ES-I3 (cell line): ENCODE measurements around the gene GPC4.
A peak's percentile ranks its signal among the peaks of the same experiment; 100 is the strongest.

Experiments
- H3K36me3 ChIP-seq: 2 replicates; pipeline ENCODE4 v1.6.1; 2013; ENCODE audit warnings: mild to moderate bottlenecking, low read length, control low read depth, moderate library complexity; ENCODE audit not compliant: insufficient read depth
- H3K4me1 ChIP-seq: 2 replicates; pipeline ENCODE4 v1.6.1; 2013; ENCODE audit warnings: mild to moderate bottlenecking, control low read depth, low read length; ENCODE audit not compliant: insufficient read depth
- H3K9ac ChIP-seq: 2 replicates; pipeline ENCODE4 v1.6.1; 2013; ENCODE audit warnings: low read depth, mild to moderate bottlenecking, low read length, moderate library complexity
- H3K9me3 ChIP-seq: 2 replicates; pipeline ENCODE4 v1.6.1; 2013; ENCODE audit warnings: mild to moderate bottlenecking, low read length, moderate library complexity; ENCODE audit not compliant: control insufficient read depth, insufficient read depth

Gene GPC4

DNA sequence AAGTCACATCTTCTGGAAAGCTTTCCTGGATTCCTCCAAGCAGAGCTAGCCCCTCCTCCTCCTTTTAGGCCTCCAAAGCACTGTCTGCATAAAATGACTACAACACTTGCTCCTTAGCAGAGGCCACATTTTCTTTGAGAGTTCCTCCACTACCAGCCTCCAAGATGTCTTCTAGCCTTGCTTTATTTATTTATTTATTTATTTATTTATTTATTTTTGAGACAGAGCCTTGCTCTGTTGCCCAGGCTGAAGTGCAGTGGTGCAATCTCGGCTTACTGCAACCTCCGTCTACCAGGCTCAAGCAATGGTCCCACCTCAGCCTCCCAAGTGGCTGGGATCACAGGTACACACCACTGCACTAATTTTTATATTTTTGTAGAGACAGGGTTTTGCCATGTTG lies 4.6 kb upstream of the GPC4 start:
- no peaks in the 10 kb centered on the region for H3K36me3 ChIP-seq
- H3K9me3 ChIP-seq, result no peaks in the 10 kb centered on the region
- no peak overlapping the region for H3K9ac ChIP-seq
- H3K4me1 ChIP-seq, result peaks cover 32% of the 10 kb centered on the region

DNA sequence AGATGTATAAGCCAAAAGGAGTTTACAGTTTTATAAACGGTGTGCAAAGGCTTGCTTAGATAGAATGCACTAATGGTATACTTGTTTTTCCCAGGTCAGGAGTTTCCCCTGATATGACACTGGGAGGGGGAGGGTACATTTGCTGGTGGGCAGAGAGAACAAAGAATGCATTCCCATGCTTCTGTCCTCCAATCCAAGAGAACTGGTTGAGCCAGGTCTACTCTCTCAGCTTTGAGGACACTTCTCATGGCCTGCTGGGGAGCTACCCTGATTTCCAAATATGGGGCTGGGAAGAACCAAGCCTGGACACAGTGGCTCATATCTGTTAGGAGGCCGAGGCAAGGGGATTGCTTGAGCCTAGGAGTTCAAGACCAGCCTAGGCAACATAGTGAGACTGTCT lies 3.3 kb upstream of the GPC4 start:
- H3K9me3 ChIP-seq, result no peaks in the 10 kb centered on the region
- no peaks in the 10 kb centered on the region for H3K36me3 ChIP-seq
- peaks cover 28% of the 10 kb centered on the region for H3K4me1 ChIP-seq
- no peak overlapping the region for H3K9ac ChIP-seq

GRCh38 chrX:133417364-133417763 lies 2.1 kb upstream of the GPC4 start:
- H3K9me3 ChIP-seq, result no peaks in the 10 kb centered on the region
- no peaks in the 10 kb centered on the region for H3K36me3 ChIP-seq
- no peak overlapping the region; the same call in 1 of the 2 replicates for H3K9ac ChIP-seq

DNA sequence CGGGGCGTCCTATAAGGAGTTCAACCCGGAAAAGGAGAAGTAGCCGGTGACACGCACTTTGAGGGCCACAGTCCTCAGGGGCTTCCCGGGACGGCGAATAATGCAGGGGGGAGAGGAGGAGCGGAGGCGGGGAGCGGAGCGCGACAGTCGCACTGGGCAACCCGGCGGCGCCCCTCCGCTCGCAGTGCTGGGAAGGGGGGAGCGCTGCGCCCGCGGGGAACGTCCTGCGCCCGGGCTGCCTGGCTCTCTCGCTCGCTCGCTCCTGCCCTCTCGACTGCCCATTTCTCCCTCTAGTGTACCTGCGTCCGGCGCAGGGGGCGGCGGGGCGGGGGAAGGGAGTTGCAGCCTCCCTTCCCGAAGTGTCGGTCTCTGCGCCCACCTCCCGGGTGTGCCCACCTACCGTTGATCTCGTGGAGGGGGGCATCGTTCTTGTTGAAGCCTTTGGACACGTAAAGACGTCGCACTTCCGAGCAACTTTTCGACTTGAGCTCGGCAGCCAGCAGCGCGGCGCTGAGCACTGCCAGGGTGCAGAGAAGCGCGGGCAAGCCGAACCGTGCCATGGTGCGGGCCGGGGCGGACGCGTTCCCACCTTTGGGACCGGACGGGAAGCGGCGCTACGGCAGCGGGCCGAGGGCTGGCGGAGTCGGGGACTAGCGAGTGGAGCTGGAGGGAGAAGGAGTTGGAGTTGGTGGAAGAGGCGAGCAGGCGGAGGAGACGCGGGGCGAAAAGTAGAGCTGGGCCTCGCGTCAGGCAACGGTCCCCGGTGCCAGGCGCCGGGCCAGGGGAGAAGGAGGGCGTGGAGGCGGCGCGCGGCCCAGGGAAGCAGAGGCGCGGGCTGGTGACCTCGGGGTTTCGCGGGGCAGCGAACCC lies 648 bp downstream of the GPC4 start:
- no peaks in the 10 kb centered on the region for H3K9me3 ChIP-seq
- H3K4me1 ChIP-seq, result peaks cover 43% of the 10 kb centered on the region
- H3K9ac ChIP-seq, result peak overlapping the region; percentile 90

More at GRCh38 chrX:133417364-133417763, 2.1 kb upstream of the GPC4 start:
- H3K4me1 ChIP-seq, result peaks cover 33% of the 10 kb centered on the region

GRCh38 chrX:133413218-133413925 lies 1.9 kb downstream of the GPC4 start:
- Histone ChIP-seq H3K9ac (peak overlapping the region; percentile 90), H3K36me3 (peaks cover 8% of the 10 kb centered on the region; the same call in 1 of the 2 replicates), H3K9me3 (no peaks in the 10 kb centered on the region), H3K4me1 (peaks cover 39% of the 10 kb centered on the region)

More for the DNA sequence above, 648 bp downstream of the GPC4 start:
- H3K36me3 ChIP-seq, result peaks cover 8% of the 10 kb centered on the region; the same call in 1 of the 2 replicates

- Histone ChIP-seq H3K9ac (peak overlapping the region; percentile 90; the same call in 1 of the 2 replicates), H3K9me3 (no peaks in the 10 kb centered on the region), H3K36me3 (peaks cover 8% of the 10 kb centered on the region; the same call in 1 of the 2 replicates), H3K4me1 (peaks cover 33% of the 10 kb centered on the region)
Observed at GRCh38 chrX:133412665-133413064, 2.6 kb downstream of the GPC4 start.

DNA sequence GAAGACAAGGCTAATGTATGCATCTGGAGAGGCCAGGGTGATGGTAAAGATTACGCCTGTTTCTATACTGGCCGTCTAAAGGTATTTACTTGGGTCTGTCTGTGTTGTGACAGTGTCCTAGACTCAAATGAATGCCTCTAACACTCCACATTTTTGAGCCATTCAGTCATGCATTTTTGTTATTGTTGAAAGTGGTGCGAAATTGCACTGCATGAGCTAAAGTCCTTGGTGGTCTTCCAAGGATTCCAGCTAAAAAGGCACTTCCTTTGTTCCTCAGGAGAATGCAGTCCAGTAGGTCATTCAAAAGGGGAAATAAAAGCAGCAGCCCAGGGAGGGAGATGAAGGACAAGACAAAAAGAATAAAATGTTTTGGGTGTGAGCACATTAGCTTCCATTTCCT lies 3.0 kb downstream of the GPC4 start:
- Histone ChIP-seq H3K9me3 (no peaks in the 10 kb centered on the region), H3K4me1 (peaks cover 30% of the 10 kb centered on the region), H3K36me3 (peaks cover 11% of the 10 kb centered on the region; the same call in 1 of the 2 replicates), H3K9ac (no peak overlapping the region)

DNA sequence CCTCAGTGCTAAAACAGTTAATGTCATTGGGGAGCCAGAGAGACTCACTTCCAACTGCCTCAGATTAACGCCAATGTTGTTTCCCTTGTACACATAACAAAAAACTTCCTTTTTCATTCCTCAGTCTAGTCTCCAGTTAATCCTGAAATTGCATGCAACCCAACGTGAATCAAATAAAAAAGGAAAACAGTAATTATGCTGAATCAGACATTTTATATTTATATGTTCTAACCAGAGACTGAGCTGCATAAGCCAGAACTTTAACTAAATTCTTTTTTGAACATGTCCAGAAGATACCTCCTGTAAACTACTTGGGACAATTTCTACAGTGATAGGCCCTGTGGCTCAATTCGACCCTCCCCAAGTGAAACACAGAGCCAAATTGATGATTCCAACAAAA lies 4.7 kb downstream of the GPC4 start:
- Histone ChIP-seq H3K36me3 (peaks cover 11% of the 10 kb centered on the region; the same call in 1 of the 2 replicates), H3K9me3 (no peaks in the 10 kb centered on the region), H3K9ac (no peak overlapping the region), H3K4me1 (peaks cover 24% of the 10 kb centered on the region)

DNA sequence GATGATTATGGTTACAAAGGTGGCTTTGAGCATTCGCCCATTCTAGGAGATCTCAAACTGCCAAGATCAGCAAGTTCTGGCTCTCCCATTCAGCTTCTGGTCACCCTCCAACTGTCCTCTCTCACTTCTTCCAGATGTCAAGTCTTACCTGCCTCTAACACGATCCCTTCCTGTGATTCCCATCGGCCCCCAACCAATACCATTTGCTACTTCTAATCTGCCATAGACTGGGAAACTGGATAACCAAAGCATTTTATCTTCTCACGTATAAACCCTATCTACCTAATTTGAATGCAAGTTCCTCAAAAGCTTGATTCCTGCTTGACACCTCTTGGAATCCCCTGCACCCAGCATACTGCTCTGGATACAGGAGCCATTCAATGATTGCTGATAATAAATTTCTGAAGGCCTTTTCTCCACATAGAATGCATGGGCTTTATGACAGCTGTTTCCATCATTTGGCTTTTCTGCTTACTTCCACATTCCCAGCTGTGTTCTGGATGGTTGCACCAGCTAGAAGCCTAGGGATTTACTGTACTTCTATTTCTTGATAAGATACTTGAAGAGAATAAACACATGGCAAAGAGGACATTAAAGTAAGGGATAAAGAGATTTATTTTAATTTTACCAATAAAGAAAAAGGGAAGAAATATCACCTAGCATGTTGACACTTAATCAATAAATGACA lies 9.6 kb downstream of the GPC4 start:
- no peak overlapping the region for H3K9ac ChIP-seq
- peaks cover 9% of the 10 kb centered on the region for H3K4me1 ChIP-seq
- no peaks in the 10 kb centered on the region for H3K9me3 ChIP-seq
- H3K36me3 ChIP-seq, result peaks cover 3% of the 10 kb centered on the region; the same call in 1 of the 2 replicates

DNA sequence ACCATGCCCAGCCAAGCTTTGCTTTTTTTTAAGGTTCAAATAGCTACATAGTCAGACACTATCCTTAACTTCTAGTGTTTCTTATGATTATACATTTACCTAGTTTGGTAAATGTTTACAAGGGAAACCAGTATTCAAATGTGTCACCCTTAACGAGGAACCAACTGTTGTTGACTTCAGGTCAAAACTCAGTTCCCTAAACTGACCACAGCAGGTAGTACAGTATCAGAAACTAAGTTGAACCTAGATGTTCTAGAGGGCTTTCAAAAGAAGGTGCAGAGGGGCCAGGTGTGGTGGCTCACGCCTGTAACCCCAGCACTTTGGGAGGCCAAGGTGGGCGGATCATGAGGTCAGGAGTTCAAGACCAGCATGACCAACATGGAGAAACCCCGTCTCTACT lies 11.3 kb downstream of the GPC4 start:
- Histone ChIP-seq H3K36me3 (peaks cover 3% of the 10 kb centered on the region; the same call in 1 of the 2 replicates), H3K9me3 (no peaks in the 10 kb centered on the region), H3K9ac (no peak overlapping the region), H3K4me1 (peaks cover 5% of the 10 kb centered on the region)

- Histone ChIP-seq H3K9me3 (no peaks in the 10 kb centered on the region), H3K9ac (no peak overlapping the region), H3K4me1 (peaks cover 5% of the 10 kb centered on the region), H3K36me3 (peaks cover 3% of the 10 kb centered on the region; the same call in 1 of the 2 replicates)
Observed at GRCh38 chrX:133402830-133403625, 12.3 kb downstream of the GPC4 start.

DNA sequence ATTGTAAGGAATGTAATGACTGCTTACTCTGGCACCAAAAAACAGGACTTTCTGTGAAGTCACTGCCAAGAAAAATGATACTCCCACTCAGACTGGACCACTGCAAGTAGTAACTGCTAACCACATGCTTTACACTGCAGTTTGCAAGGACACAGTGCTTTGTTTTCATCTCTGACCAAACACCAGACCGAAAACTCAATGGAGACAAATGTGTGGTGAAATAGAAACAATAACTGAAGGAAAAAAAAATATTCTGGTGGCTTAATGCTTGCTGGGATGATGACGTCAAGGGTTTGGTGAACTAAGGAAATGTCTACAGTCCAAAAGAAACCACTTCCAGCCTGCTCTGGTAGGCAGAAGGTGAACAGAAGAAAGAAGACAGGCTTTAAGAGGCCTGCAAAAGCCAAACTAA lies 13.2 kb downstream of the GPC4 start:
- H3K9me3 ChIP-seq, result no peaks in the 10 kb centered on the region
- no peak overlapping the region for H3K9ac ChIP-seq
- H3K36me3 ChIP-seq, result no peaks in the 10 kb centered on the region
- H3K4me1 ChIP-seq, result peaks cover 5% of the 10 kb centered on the region

DNA sequence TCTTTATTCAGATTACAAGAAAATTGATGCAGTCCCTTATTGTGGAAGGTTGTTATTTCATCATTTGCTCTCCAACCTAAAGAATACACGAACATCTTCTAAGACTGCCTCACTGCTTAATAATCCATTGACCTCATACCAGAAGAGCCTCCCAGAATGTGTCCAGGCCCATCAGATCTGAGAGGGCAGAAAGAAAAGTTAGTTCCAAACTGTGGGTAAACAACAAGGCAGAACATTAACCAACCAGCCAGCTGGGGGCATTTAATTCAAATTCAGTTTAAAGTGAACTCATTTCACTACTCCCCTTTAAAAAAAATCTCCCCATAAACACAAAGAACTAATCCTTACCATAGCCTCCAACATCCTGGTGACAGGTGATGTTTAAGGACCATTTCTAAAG lies 13.8 kb downstream of the GPC4 start:
- H3K9ac ChIP-seq, result no peak overlapping the region
- peaks cover 5% of the 10 kb centered on the region for H3K4me1 ChIP-seq
- H3K9me3 ChIP-seq, result no peaks in the 10 kb centered on the region
- no peaks in the 10 kb centered on the region for H3K36me3 ChIP-seq
